DOHH2 (cell line): ENCODE measurements around the gene DGKE.
A peak's percentile ranks its signal among the peaks of the same experiment; 100 is the strongest.

Experiments
- H3F3A ChIP-seq: fragments of 200-600 bp; sonication (generic), shearing (Covaris generic); 2 replicates; pipeline ENCODE4 v1.6.0; 2016; ENCODE audit warnings: antibody characterized with exemption, mild to moderate bottlenecking; ENCODE audit not compliant: control insufficient read depth, insufficient read depth
- H3K27ac ChIP-seq: fragments of 200-600 bp; sonication (generic); 2 replicates; pipeline ENCODE4 v1.5.1; 2014; ENCODE audit warnings: low read depth, mild to moderate bottlenecking, low read length, moderate library complexity
- H3K27me3 ChIP-seq: fragments of 200-600 bp; sonication (generic); 2 replicates; pipeline ENCODE4 v1.6.1; 2014; ENCODE audit warnings: mild to moderate bottlenecking, low read length, mixed read lengths; ENCODE audit not compliant: control insufficient read depth
- H3K36me3 ChIP-seq: fragments of 200-600 bp; sonication (generic); 2 replicates; pipeline ENCODE4 v1.6.1; 2014; ENCODE audit warnings: mild to moderate bottlenecking, low read length, moderate library complexity, mixed read lengths; ENCODE audit not compliant: control insufficient read depth
- H3K4me1 ChIP-seq: fragments of 200-600 bp; sonication (generic); 2 replicates; pipeline ENCODE4 v1.6.1; 2014; ENCODE audit warnings: mild to moderate bottlenecking, low read length, mixed read lengths; ENCODE audit not compliant: control insufficient read depth
- H3K4me2 ChIP-seq: fragments of 200-600 bp; sonication (generic); 2 replicates; pipeline ENCODE4 v1.6.0; 2014; ENCODE audit warnings: mild to moderate bottlenecking, low read length, moderate library complexity
- H3K4me3 ChIP-seq: fragments of 200-600 bp; sonication (generic); 2 replicates; pipeline ENCODE4 v1.5.1; 2014; ENCODE audit warnings: mild to moderate bottlenecking, low read length, mixed read lengths
- H3K79me2 ChIP-seq: fragments of 200-600 bp; sonication (generic); 2 replicates; pipeline ENCODE4 v1.6.1; 2014; ENCODE audit warnings: mild to moderate bottlenecking, low read length, mixed read lengths; ENCODE audit not compliant: control insufficient read depth
- H3K9me2 ChIP-seq: fragments of 200-600 bp; sonication (generic); replicated peaks from 2 replicates; pipeline ENCODE4 v1.6.1; 2014; ENCODE audit warnings: mild to moderate bottlenecking, low read length, mixed read lengths; ENCODE audit not compliant: control insufficient read depth
- H3K9me3 ChIP-seq: fragments of 200-600 bp; sonication (generic); 2 replicates; pipeline ENCODE4 v1.6.1; 2014; ENCODE audit warnings: antibody characterized with exemption, low read length, mixed read lengths; ENCODE audit not compliant: control insufficient read depth, insufficient read depth
- H4K20me1 ChIP-seq: fragments of 200-600 bp; sonication (generic); 2 replicates; pipeline ENCODE4 v1.6.0; 2014; ENCODE audit warnings: low read depth, mild to moderate bottlenecking, antibody characterized with exemption, low read length, moderate library complexity; ENCODE audit not compliant: control insufficient read depth, insufficient read depth
- CTCF ChIP-seq: fragments of 200-600 bp; sonication (generic); IDR thresholded peaks from one replicate; pipeline ENCODE4 v1.5.1; 2014; ENCODE audit warnings: antibody characterized with exemption, mild to moderate bottlenecking, low read depth, low read length; ENCODE audit not compliant: poor library complexity, severe bottlenecking
- EZH2phosphoT487 ChIP-seq: fragments of 200-600 bp; sonication (generic); IDR thresholded peaks from 2 replicates; pipeline ENCODE4 v1.6.1; 2017; ENCODE audit warnings: borderline replicate concordance, mild to moderate bottlenecking, antibody characterized with exemption, low read length, moderate library complexity, mixed read lengths

Gene DGKE

DNA sequence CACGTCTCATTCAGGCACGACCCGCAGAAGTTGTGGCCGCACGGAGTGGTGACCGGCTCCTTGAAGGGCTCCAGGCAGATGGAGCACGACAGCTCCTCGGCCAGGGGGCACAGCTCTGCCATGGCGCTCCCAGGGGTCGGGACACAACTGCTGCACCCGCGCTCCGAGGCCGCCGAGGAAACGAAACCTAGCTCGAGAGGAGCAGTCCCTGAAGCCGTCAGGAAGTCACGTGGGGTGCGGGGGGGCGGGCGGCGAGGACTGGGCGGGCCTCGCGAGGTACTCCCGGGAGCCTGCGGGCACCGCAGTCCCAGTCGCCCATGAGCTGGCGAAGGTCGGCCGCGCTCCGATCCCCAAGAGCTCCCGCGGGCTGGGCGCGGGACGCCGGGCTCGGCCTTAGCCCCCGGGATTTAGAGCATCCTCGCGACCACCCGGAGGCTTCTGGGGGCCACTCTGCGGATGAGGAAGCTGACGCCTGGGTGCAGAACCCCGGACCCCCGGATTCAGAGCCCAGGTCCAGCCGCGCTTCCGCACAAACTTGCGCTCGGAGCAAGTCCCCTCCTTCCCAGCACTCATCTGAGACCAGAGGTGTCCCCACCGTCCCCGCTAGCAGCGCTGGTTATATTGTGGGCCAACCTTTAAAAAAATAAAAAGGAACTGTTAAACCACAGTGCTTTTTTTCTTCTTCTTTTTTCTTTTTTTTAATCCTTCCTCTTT lies 80.1 kb downstream of the DGKE start, which contains the start of gene TRIM25:
TRIM25 (minus strand) TSS at position 183 of the 714 bp plus-strand sequence; CDS start at position 122, 61 bp downstream.
- Histone ChIP-seq H3K4me1 (peaks cover 50% of the 10 kb centered on the region), H4K20me1 (0 out of 2 replicates have a peak, but pooled peaks cover 5% of the 10 kb centered on the region), H3K9me2 (no peaks in the 10 kb centered on the region), H3K4me3 (peak within 1 kb of the TSS; percentile 95), H3K27me3 (no peaks in the 10 kb centered on the region), H3K4me2 (peak within 1 kb of the TSS; percentile 93), H3K27ac (peak within 1 kb of the TSS; percentile 79), H3F3A (peaks cover 9% of the 10 kb centered on the region), H3K79me2 (peaks cover 57% of the 10 kb centered on the region), H3K9me3 (no peaks in the 10 kb centered on the region), H3K36me3 (peaks cover 33% of the 10 kb centered on the region)
- TF ChIP-seq EZH2phosphoT487 (no peak), CTCF (no peak)

GRCh38 chr17:56914581-56915273 lies 80.8 kb downstream of the DGKE start:
- Histone ChIP-seq H3K4me2 (peak overlapping the region; percentile 93), H3K4me3 (peak overlapping the region; percentile 95), H3K27me3 (no peaks in the 10 kb centered on the region), H3K36me3 (peaks cover 30% of the 10 kb centered on the region), H3K27ac (peak overlapping the region; percentile 79), H3K4me1 (peaks cover 43% of the 10 kb centered on the region), H3K9me2 (no peaks in the 10 kb centered on the region), H3K79me2 (peaks cover 50% of the 10 kb centered on the region), H3F3A (peaks cover 6% of the 10 kb centered on the region; the same call in 1 of the 2 replicates), H3K9me3 (no peaks in the 10 kb centered on the region), H4K20me1 (0 out of 2 replicates have a peak, but pooled peaks cover 5% of the 10 kb centered on the region)
- TF ChIP-seq CTCF (no peak), EZH2phosphoT487 (no peak)

- TF ChIP-seq CTCF = no peak
- no peak for TF ChIP-seq EZH2phosphoT487
- no peak overlapping the region for H3K4me2 ChIP-seq
- no peaks in the 10 kb centered on the region for H3K9me3 ChIP-seq
- H3K4me1 ChIP-seq = peaks cover 16% of the 10 kb centered on the region
- no peak overlapping the region for H3K4me3 ChIP-seq
- no peaks in the 10 kb centered on the region for H3F3A ChIP-seq
- H4K20me1 ChIP-seq = no peaks in the 10 kb centered on the region
- H3K79me2 ChIP-seq = peaks cover 20% of the 10 kb centered on the region
- no peaks in the 10 kb centered on the region for H3K9me2 ChIP-seq
- H3K27me3 ChIP-seq = no peaks in the 10 kb centered on the region
- H3K36me3 ChIP-seq = peaks cover 4% of the 10 kb centered on the region; the same call in 1 of the 2 replicates
- no peak overlapping the region for H3K27ac ChIP-seq
Observed at GRCh38 chr17:56917559-56918296, 83.8 kb downstream of the DGKE start.
